Measurements from ENCODE around the gene CAPN10. TPM values are rescaled to one million over a fixed set of nuclear protein-coding genes. Genes with fewer than 3 reads are reported as not detected.

CAPN10 gene
- total and polyA plus RNA-seq, 2 donors from 2014 or later = 26.3 to 50.9 TPM

GRCh38 chr2:240598311-240598911 lies 11.9 kb downstream of the CAPN10 start:
- H3K4me3 ChIP-seq (ENCODE audit: low read length in 3 of 3) = no peak overlapping the region
- H3K36me3 ChIP-seq (ENCODE audit: control insufficient read depth in 2 of 3, insufficient read depth in 3 of 3, low read length in 3 of 3) = peaks cover 0 to 5% (median 3%) of the 10 kb centered on the region in 3 donors
- intact Hi-C loops (cut with DNase I) = no loop called here
- no peak for FAIRE-seq
- no peaks in the 10 kb centered on the region for H3K4me1 ChIP-seq (ENCODE audit: control insufficient read depth in 2 of 3, insufficient read depth in 2 of 3, low read depth in 1 of 3, low read length in 3 of 3)
- H3K9ac ChIP-seq (ENCODE audit: low read length in 3 of 3) = no peak overlapping the region
- H3K27ac ChIP-seq (ENCODE audit: low read depth in 2 of 2, low read length in 2 of 2) = no peak overlapping the region
- no peaks in the 10 kb centered on the region for H3K9me3 ChIP-seq (ENCODE audit: control insufficient read depth in 2 of 3, insufficient read depth in 1 of 3, low read length in 3 of 3)
- TF ChIP-seq CTCF (IDR thresholded peaks at IDR 0.05; ENCODE audit: borderline replicate concordance, extremely low read depth, insufficient read depth) = no peak
- DNase-seq = peak in 2 of 5 donors; percentile 26 to 69
- no peaks in the 10 kb centered on the region for H3K27me3 ChIP-seq (ENCODE audit: control insufficient read depth, insufficient read depth, low read length)

GRCh38 chr2:240599141-240599583 lies 12.6 kb downstream of the CAPN10 start:
- Histone ChIP-seq H3K9ac (ENCODE audit: low read length in 3 of 3) (no peak overlapping the region), H3K27ac (ENCODE audit: low read depth in 2 of 2, low read length in 2 of 2) (no peak overlapping the region), H3K4me1 (ENCODE audit: control insufficient read depth in 2 of 3, insufficient read depth in 2 of 3, low read depth in 1 of 3, low read length in 3 of 3) (peaks cover 0 to under 1% (median 0%) of the 10 kb centered on the region in 3 donors), H3K27me3 (ENCODE audit: control insufficient read depth, insufficient read depth, low read length) (no peaks in the 10 kb centered on the region), H3K36me3 (ENCODE audit: control insufficient read depth in 2 of 3, insufficient read depth in 3 of 3, low read length in 3 of 3) (peaks cover 0 to 5% (median 3%) of the 10 kb centered on the region in 3 donors), H3K4me3 (ENCODE audit: low read length in 3 of 3) (no peak overlapping the region), H3K9me3 (ENCODE audit: control insufficient read depth in 2 of 3, insufficient read depth in 1 of 3, low read length in 3 of 3) (no peaks in the 10 kb centered on the region)
- no peak for FAIRE-seq
- peak in 2 of 5 donors; percentile 18 to 61 for DNase-seq
- no peak for TF ChIP-seq CTCF (IDR thresholded peaks at IDR 0.05; ENCODE audit: borderline replicate concordance, extremely low read depth, insufficient read depth)
- intact Hi-C loops (cut with DNase I) = no loop called here

- Histone ChIP-seq H3K27ac (ENCODE audit: low read depth in 2 of 2, low read length in 2 of 2) (no peak overlapping the region), H3K9me3 (ENCODE audit: control insufficient read depth in 2 of 3, insufficient read depth in 1 of 3, low read length in 3 of 3) (no peaks in the 10 kb centered on the region), H3K36me3 (ENCODE audit: control insufficient read depth in 2 of 3, insufficient read depth in 3 of 3, low read length in 3 of 3) (peaks cover 0 to 5% (median 3%) of the 10 kb centered on the region in 3 donors), H3K27me3 (ENCODE audit: control insufficient read depth, insufficient read depth, low read length) (no peaks in the 10 kb centered on the region), H3K9ac (ENCODE audit: low read length in 3 of 3) (no peak overlapping the region), H3K4me1 (ENCODE audit: control insufficient read depth in 2 of 3, insufficient read depth in 2 of 3, low read depth in 1 of 3, low read length in 3 of 3) (peaks cover 0 to 4% (median 2%) of the 10 kb centered on the region in 3 donors), H3K4me3 (ENCODE audit: low read length in 3 of 3) (no peak overlapping the region)
- DNase-seq (peak in 1 of 5 donors; percentile 55), FAIRE-seq (no peak)
- intact Hi-C loops (cut with DNase I) = no loop called here
- no peak for TF ChIP-seq CTCF (IDR thresholded peaks at IDR 0.05; ENCODE audit: borderline replicate concordance, extremely low read depth, insufficient read depth)
Observed at GRCh38 chr2:240600451-240600961, 14.0 kb downstream of the CAPN10 start.
